ENCODE results near the gene FILIP1L.

The FILIP1L gene

DNA sequence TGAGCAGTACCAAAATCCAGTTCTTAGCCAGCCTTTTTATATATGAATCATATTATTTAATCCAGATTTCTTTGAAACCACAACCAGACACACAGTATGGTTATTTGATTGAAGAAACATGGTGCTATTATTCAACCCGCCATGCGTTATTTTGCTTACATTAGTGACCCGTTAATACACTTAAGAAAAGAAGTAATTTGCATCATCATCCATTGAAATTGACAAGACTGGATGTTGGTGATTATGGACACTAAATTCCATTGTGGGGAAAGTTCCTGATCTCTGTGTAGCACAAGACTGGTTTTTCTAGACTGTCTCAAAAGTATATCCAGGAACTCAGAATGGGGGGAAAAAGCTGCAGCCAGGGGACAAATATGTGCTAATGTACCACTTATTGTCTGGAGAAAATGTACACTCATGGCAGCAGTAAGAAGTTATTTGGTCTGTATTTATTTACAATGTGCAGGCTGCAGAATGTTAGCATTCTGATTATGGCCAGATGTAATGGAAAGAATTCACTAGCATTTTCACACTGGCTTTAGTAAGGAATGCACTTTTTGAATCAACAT, 80.3 kb downstream of the FILIP1L start:
- TF ChIP-seq, protein P1, sequence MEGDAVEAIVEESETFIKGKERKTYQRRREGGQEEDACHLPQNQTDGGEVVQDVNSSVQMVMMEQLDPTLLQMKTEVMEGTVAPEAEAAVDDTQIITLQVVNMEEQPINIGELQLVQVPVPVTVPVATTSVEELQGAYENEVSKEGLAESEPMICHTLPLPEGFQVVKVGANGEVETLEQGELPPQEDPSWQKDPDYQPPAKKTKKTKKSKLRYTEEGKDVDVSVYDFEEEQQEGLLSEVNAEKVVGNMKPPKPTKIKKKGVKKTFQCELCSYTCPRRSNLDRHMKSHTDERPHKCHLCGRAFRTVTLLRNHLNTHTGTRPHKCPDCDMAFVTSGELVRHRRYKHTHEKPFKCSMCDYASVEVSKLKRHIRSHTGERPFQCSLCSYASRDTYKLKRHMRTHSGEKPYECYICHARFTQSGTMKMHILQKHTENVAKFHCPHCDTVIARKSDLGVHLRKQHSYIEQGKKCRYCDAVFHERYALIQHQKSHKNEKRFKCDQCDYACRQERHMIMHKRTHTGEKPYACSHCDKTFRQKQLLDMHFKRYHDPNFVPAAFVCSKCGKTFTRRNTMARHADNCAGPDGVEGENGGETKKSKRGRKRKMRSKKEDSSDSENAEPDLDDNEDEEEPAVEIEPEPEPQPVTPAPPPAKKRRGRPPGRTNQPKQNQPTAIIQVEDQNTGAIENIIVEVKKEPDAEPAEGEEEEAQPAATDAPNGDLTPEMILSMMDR (IDR thresholded peaks at IDR 0.05; ENCODE audit: borderline replicate concordance, insufficient read depth, low read depth, low read length), result no peak
- no peak overlapping the region for H3K4me3 ChIP-seq (ENCODE audit: low read depth, low read length)

DNA sequence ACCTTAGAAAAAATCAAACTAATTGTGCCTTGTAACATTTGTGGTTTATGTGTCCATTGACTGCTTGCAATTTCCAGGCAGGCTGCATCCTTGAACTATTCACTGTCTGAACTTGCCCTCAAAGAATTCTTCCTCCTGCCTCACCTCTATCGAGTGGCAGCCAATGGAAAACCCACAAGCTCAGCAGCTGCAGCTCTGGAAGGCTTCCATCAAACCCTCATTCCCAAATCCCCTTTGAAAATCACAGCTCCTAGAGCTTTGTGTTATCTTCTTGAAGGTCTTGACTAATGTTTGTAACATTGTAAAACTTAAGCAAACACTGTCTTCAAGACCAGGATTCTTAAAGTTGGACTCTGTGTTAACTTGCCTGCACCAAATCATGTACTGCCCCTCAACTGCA, 81.1 kb downstream of the FILIP1L start:
- H3K4me3 ChIP-seq (ENCODE audit: low read depth, low read length), result no peak overlapping the region
- TF ChIP-seq, protein P1 (IDR thresholded peaks at IDR 0.05; ENCODE audit: borderline replicate concordance, insufficient read depth, low read depth, low read length), result no peak

GRCh38 chr3:100032243-100032642, 82.1 kb downstream of the FILIP1L start:
- TF ChIP-seq, protein P1 (IDR thresholded peaks at IDR 0.05; ENCODE audit: borderline replicate concordance, insufficient read depth, low read depth, low read length), result no peak
- H3K4me3 ChIP-seq (ENCODE audit: low read depth, low read length), result no peak overlapping the region

GRCh38 chr3:100030914-100031425, 83.3 kb downstream of the FILIP1L start:
- TF ChIP-seq, protein P1 (IDR thresholded peaks at IDR 0.05; ENCODE audit: borderline replicate concordance, insufficient read depth, low read depth, low read length), result no peak
- no peak overlapping the region for H3K4me3 ChIP-seq (ENCODE audit: low read depth, low read length)

GRCh38 chr3:100030346-100030745, 84.0 kb downstream of the FILIP1L start:
- H3K4me3 ChIP-seq (ENCODE audit: low read depth, low read length), result no peak overlapping the region
- TF ChIP-seq, protein P1 (IDR thresholded peaks at IDR 0.05; ENCODE audit: borderline replicate concordance, insufficient read depth, low read depth, low read length), result no peak

GRCh38 chr3:100029689-100030088, 84.6 kb downstream of the FILIP1L start:
- no peak overlapping the region for H3K4me3 ChIP-seq (ENCODE audit: low read depth, low read length)
- TF ChIP-seq, protein P1 (IDR thresholded peaks at IDR 0.05; ENCODE audit: borderline replicate concordance, insufficient read depth, low read depth, low read length), result no peak

DNA sequence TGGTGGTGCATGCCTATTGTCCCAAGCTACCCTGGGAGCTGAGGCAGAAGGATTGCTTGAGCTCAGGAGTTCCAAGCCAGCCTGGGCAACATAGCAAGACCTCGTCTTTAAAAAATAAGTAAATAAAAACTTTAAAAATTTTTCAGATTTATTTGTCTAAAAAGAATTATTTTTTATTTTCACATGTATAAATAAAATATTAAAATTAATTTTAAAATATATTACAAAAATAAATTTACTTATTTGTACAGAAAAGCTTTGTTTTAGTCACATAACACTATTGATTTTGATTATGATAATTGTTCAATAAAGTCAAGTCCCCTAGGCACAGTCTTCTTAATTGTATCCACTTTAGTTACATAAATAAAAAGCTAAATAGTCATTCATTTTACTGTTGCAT, 85.2 kb downstream of the FILIP1L start:
- H3K4me3 ChIP-seq (ENCODE audit: low read depth, low read length), result no peak overlapping the region
- TF ChIP-seq, protein P1 (IDR thresholded peaks at IDR 0.05; ENCODE audit: borderline replicate concordance, insufficient read depth, low read depth, low read length), result no peak

Data from GM12875 (cell line).